Type B pancreatic cell (in vitro differentiated cells): Measurements from ENCODE around the gene CYP8B1. TPM values are rescaled to one million over a fixed set of nuclear protein-coding genes. Genes with fewer than 3 reads are reported as not detected.

ENCODE experiments used
- DNase-seq: peaks from one replicate; pipeline ENCODE4 v3.0.0; 2021; ENCODE audit warnings: mixed read lengths; ENCODE audit not compliant: unreplicated experiment; ENCODE audit errors: extremely low spot score
- H3K27ac Mint-ChIP-seq: 2 replicates; pipeline ENCODE4 v1.8.0; 2021; ENCODE audit warnings: mild to moderate bottlenecking, mixed read lengths
- H3K27me3 Mint-ChIP-seq: 2 replicates; pipeline ENCODE4 v1.8.0; 2021; ENCODE audit warnings: mixed read lengths
- H3K36me3 Mint-ChIP-seq: 2 replicates; pipeline ENCODE4 v1.8.0; 2021; ENCODE audit warnings: mixed read lengths
- H3K4me1 Mint-ChIP-seq: one replicate; pipeline ENCODE4 v1.8.0; 2021; ENCODE audit warnings: mixed read lengths; ENCODE audit not compliant: unreplicated experiment
- H3K4me3 Mint-ChIP-seq: 2 replicates; pipeline ENCODE4 v1.8.0; 2021; ENCODE audit warnings: mild to moderate bottlenecking, mixed read lengths
- H3K9me3 Mint-ChIP-seq: 2 replicates; pipeline ENCODE4 v1.8.0; 2021; ENCODE audit warnings: mixed read lengths
- CTCF ChIP-seq: fragments of 200-600 bp; sonication (generic); conservative IDR thresholded peaks from 2 replicates; pipeline ENCODE4 v1.5.0; 2021; ENCODE audit warnings: antibody characterized with exemption, mild to moderate bottlenecking
- long read RNA-seq: library from polyadenylated mRNA; unstranded; transcript quantifications from one replicate; pipeline ENCODE4 v2.0.0, GENCODE V29; 2020
- total RNA-seq: library from RNA; stranded (reverse); gene quantifications from 2 replicates; pipeline ENCODE4 v1.2.1, GENCODE V29; 2021; ENCODE audit warnings: low replicate concordance

Gene CYP8B1
- not detected in 2 replicates for total RNA-seq
- long read RNA-seq, result 0 reads

- H3K4me3 Mint-ChIP-seq, result no peak within 1 kb of the TSS
- H3K4me1 Mint-ChIP-seq, result no peaks in the 10 kb centered on the region
- no peak for TF ChIP-seq CTCF
- DNase-seq, result no peak
- H3K9me3 Mint-ChIP-seq, result no peaks in the 10 kb centered on the region
- peaks cover 19% of the 10 kb centered on the region for H3K27me3 Mint-ChIP-seq
- H3K27ac Mint-ChIP-seq, result no peak within 1 kb of the TSS
- no peaks in the 10 kb centered on the region for H3K36me3 Mint-ChIP-seq
These were observed at the start of gene CYP8B1 for GRCh38 chr3:42875325-42876151. Gene CYP8B1 (minus strand): TSS chr3:42875879. CDS start chr3:42875816, 63 bp downstream.

GRCh38 chr3:42923606-42924005 is 47.9 kb upstream of the CYP8B1 start:
- Mint-ChIP-seq H3K27ac (no peak overlapping the region), H3K4me3 (no peak overlapping the region), H3K9me3 (no peaks in the 10 kb centered on the region), H3K4me1 (no peaks in the 10 kb centered on the region), H3K36me3 (no peaks in the 10 kb centered on the region), H3K27me3 (peaks cover 12% of the 10 kb centered on the region)
- TF ChIP-seq CTCF, result no peak
- no peak for DNase-seq

- no peak for DNase-seq
- Mint-ChIP-seq H3K27ac (no peak overlapping the region), H3K4me1 (no peaks in the 10 kb centered on the region), H3K4me3 (no peak overlapping the region), H3K9me3 (peaks cover 20% of the 10 kb centered on the region), H3K27me3 (no peaks in the 10 kb centered on the region), H3K36me3 (no peaks in the 10 kb centered on the region)
- no peak for TF ChIP-seq CTCF
These were observed 39.3 kb upstream of the CYP8B1 start for GRCh38 chr3:42914771-42915515.

GRCh38 chr3:42911551-42911950 is 35.9 kb upstream of the CYP8B1 start:
- Mint-ChIP-seq H3K4me3 (no peak overlapping the region), H3K27ac (no peak overlapping the region), H3K4me1 (peaks cover 4% of the 10 kb centered on the region), H3K9me3 (peaks cover 23% of the 10 kb centered on the region), H3K27me3 (peaks cover 8% of the 10 kb centered on the region), H3K36me3 (no peaks in the 10 kb centered on the region)
- TF ChIP-seq CTCF, result no peak
- DNase-seq, result no peak

- H3K9me3 Mint-ChIP-seq, result peaks cover 17% of the 10 kb centered on the region
- no peak for DNase-seq
- TF ChIP-seq CTCF, result no peak
- no peaks in the 10 kb centered on the region for H3K36me3 Mint-ChIP-seq
- H3K27me3 Mint-ChIP-seq, result peaks cover 24% of the 10 kb centered on the region
- no peak overlapping the region for H3K4me3 Mint-ChIP-seq
- H3K27ac Mint-ChIP-seq, result no peak overlapping the region
- peaks cover 5% of the 10 kb centered on the region for H3K4me1 Mint-ChIP-seq
These were observed 33.0 kb upstream of the CYP8B1 start for GRCh38 chr3:42908675-42909074.
